Activated B cell treated with CpG ODN at 0.5 μM for 24 hours (primary cell): ENCODE data around the gene ZNF695. TPM values are rescaled to one million over a fixed set of nuclear protein-coding genes. Genes with fewer than 3 reads are reported as not detected.
A peak's percentile ranks its signal among the peaks of the same experiment; 100 is the strongest.

Source experiments
- ATAC-seq: fragments of 200-7000 bp; cut with Tn5 transposase; one replicate; pipeline ENCODE4 v1.10.0; 2021; ENCODE audit warnings: low read depth, mild to moderate bottlenecking, moderate library complexity
- CTCF ChIA-PET: fragments of 350-600 bp; sonication (Branson Sonifier 250); formaldehyde crosslinking; loops from one replicate; lab custom pipeline; 2021; ENCODE audit warnings: antibody characterized with exemption; lab: Charles Lee
- POLR2A ChIA-PET: fragments of 350-600 bp; sonication (Branson Sonifier 250); formaldehyde crosslinking; loops from one replicate; lab custom pipeline; 2021; ENCODE audit warnings: antibody characterized with exemption; lab: Charles Lee
- DNase-seq: peaks from one replicate; pipeline ENCODE4 v3.0.0; 2022
- H3K27ac Mint-ChIP-seq: one replicate; pipeline ENCODE4 v1.8.0; 2020; ENCODE audit warnings: mixed read lengths
- H3K27me3 Mint-ChIP-seq: one replicate; pipeline ENCODE4 v1.8.0; 2021; ENCODE audit warnings: mixed read lengths
- H3K36me3 Mint-ChIP-seq: one replicate; pipeline ENCODE4 v1.8.0; 2021; ENCODE audit warnings: low read depth, mixed read lengths
- H3K4me1 Mint-ChIP-seq: one replicate; pipeline ENCODE4 v1.8.0; 2021; ENCODE audit warnings: mixed read lengths
- H3K4me3 Mint-ChIP-seq: one replicate; pipeline ENCODE4 v1.8.0; 2020; ENCODE audit warnings: mild to moderate bottlenecking, mixed read lengths
- H3K9me3 Mint-ChIP-seq: one replicate; pipeline ENCODE4 v1.8.0; 2020; ENCODE audit warnings: mixed read lengths
- CTCF ChIP-seq: fragments of 200-600 bp; IDR thresholded peaks from one replicate; pipeline ENCODE4 v1.8.0; 2022; ENCODE audit warnings: antibody characterized with exemption, mild to moderate bottlenecking
- intact Hi-C: fragments of 100-400 bp; cut with micrococcal nuclease; formaldehyde crosslinking; loops from one replicate; pipeline ENCODE4 v1.15.1; 2024
- total RNA-seq: library from RNA; stranded (reverse); gene quantifications from 2 replicates; pipeline ENCODE4 v1.2.3, GENCODE V29; 2022

Gene ZNF695
- 0.07 and 0.83 TPM in 2 replicates for total RNA-seq

GRCh38 chr1:247007511-247008405, at the start of gene ZNF695:
Gene ZNF695, minus strand, starts transcription at chr1:247008057. Its CDS starts 149 bp downstream, at chr1:247007908.
- ATAC-seq (peak; percentile 100), DNase-seq (peak; percentile 56)
- H3K4me1 Mint-ChIP-seq = peaks cover 10% of the 10 kb centered on the region
- peaks cover 6% of the 10 kb centered on the region for H3K36me3 Mint-ChIP-seq
- ChIA-PET CTCF (no interaction called here), POLR2A (no interaction called here)
- peaks cover 14% of the 10 kb centered on the region for H3K27me3 Mint-ChIP-seq
- intact Hi-C loops = loop anchor here (1.0 kb wide), 2 partner anchors 71 to 76 kb away; partner anchors contain the start of genes AHCTF1 and ZNF670
- peaks cover 21% of the 10 kb centered on the region for H3K9me3 Mint-ChIP-seq
- peak within 1 kb of the TSS; percentile 18 for H3K27ac Mint-ChIP-seq
- peak within 1 kb of the TSS; percentile 92 for H3K4me3 Mint-ChIP-seq
- no peak for TF ChIP-seq CTCF

- ChIA-PET CTCF (no interaction called here), POLR2A (no interaction called here)
- Mint-ChIP-seq H3K27me3 (no peaks in the 10 kb centered on the region), H3K27ac (no peak overlapping the region), H3K4me3 (no peak overlapping the region), H3K4me1 (peaks cover 4% of the 10 kb centered on the region), H3K9me3 (peaks cover 50% of the 10 kb centered on the region), H3K36me3 (peaks cover 66% of the 10 kb centered on the region)
- TF ChIP-seq CTCF = no peak
- intact Hi-C loops = no loop called here
- ATAC-seq = no peak
- DNase-seq = no peak
Observed at GRCh38 chr1:247056071-247056470, 48.2 kb upstream of the ZNF695 start.

GRCh38 chr1:247054992-247055415, 47.1 kb upstream of the ZNF695 start:
- DNase-seq (no peak), ATAC-seq (no peak)
- CTCF ChIA-PET = no interaction called here
- Mint-ChIP-seq H3K27ac (no peak overlapping the region), H3K27me3 (no peaks in the 10 kb centered on the region), H3K4me3 (no peak overlapping the region), H3K36me3 (peaks cover 64% of the 10 kb centered on the region), H3K9me3 (peaks cover 51% of the 10 kb centered on the region), H3K4me1 (peaks cover 4% of the 10 kb centered on the region)
- TF ChIP-seq CTCF = no peak
- POLR2A ChIA-PET = no interaction called here
- intact Hi-C loops = no loop called here

GRCh38 chr1:247047702-247048101, 39.8 kb upstream of the ZNF695 start:
- ATAC-seq (no peak), DNase-seq (no peak)
- TF ChIP-seq CTCF = no peak
- Mint-ChIP-seq H3K4me1 (no peaks in the 10 kb centered on the region), H3K36me3 (peaks cover 57% of the 10 kb centered on the region), H3K9me3 (peaks cover 58% of the 10 kb centered on the region), H3K27ac (no peak overlapping the region), H3K27me3 (no peaks in the 10 kb centered on the region), H3K4me3 (no peak overlapping the region)
- POLR2A ChIA-PET = no interaction called here
- intact Hi-C loops = no loop called here
- CTCF ChIA-PET = no interaction called here

- peaks cover 57% of the 10 kb centered on the region for H3K9me3 Mint-ChIP-seq
- ChIA-PET CTCF (no interaction called here), POLR2A (no interaction called here)
- no peak overlapping the region for H3K4me3 Mint-ChIP-seq
- no peak for TF ChIP-seq CTCF
- no peak overlapping the region for H3K27ac Mint-ChIP-seq
- no peaks in the 10 kb centered on the region for H3K4me1 Mint-ChIP-seq
- ATAC-seq (no peak), DNase-seq (no peak)
- H3K27me3 Mint-ChIP-seq = no peaks in the 10 kb centered on the region
- peaks cover 57% of the 10 kb centered on the region for H3K36me3 Mint-ChIP-seq
- intact Hi-C loops = no loop called here
Observed at GRCh38 chr1:247047260-247047659, 39.4 kb upstream of the ZNF695 start.
